H9 (cell line): ENCODE data around the gene TMCO4. TPM values are rescaled to one million over a fixed set of nuclear protein-coding genes. Genes with fewer than 3 reads are reported as not detected.

Experiments
- DNase-seq: peaks from one replicate; pipeline ENCODE4 v3.0.0-alpha.2; 2017
- H2AFZ ChIP-seq: one replicate; pipeline ENCODE4 v1.6.1; 2013; ENCODE audit warnings: mild to moderate bottlenecking, low read length, control low read depth, moderate library complexity
- H2AK5ac ChIP-seq: 2 replicates; pipeline ENCODE4 v1.6.1; 2013; ENCODE audit warnings: low read length, control low read depth, mixed read lengths; ENCODE audit not compliant: insufficient read length
- H2BK120ac ChIP-seq: one replicate; pipeline ENCODE4 v1.6.1; 2013; ENCODE audit warnings: low read depth, mild to moderate bottlenecking, low read length, control low read depth, inconsistent platforms; ENCODE audit not compliant: poor library complexity, severe bottlenecking
- H2BK12ac ChIP-seq: 2 replicates; pipeline ENCODE4 v1.6.1; 2013; ENCODE audit warnings: low read length, control low read depth, mixed read lengths, low read depth; ENCODE audit not compliant: insufficient read length
- H2BK15ac ChIP-seq: 2 replicates; pipeline ENCODE4 v1.6.1; 2013; ENCODE audit warnings: low read depth, low read length, control low read depth
- H2BK20ac ChIP-seq: one replicate; pipeline ENCODE4 v1.6.1; 2013; ENCODE audit warnings: low read depth, mild to moderate bottlenecking, low read length, control low read depth, inconsistent platforms; ENCODE audit not compliant: poor library complexity, severe bottlenecking
- H2BK5ac ChIP-seq: 2 replicates; pipeline ENCODE4 v1.6.1; 2013; ENCODE audit warnings: low read length, control low read depth, mixed read lengths; ENCODE audit not compliant: insufficient read length
- H3K14ac ChIP-seq: 2 replicates; pipeline ENCODE4 v1.6.1; 2013; ENCODE audit warnings: low read length, control low read depth; ENCODE audit not compliant: insufficient read depth
- H3K18ac ChIP-seq: 2 replicates; pipeline ENCODE4 v1.6.1; 2013; ENCODE audit warnings: low read depth, mild to moderate bottlenecking, mixed read lengths, low read length, control low read depth; ENCODE audit not compliant: insufficient read length
- H3K23ac ChIP-seq: 2 replicates; pipeline ENCODE4 v1.6.1; 2013; ENCODE audit warnings: low read length, control low read depth, mixed read lengths, low read depth; ENCODE audit not compliant: insufficient read length
- H3K23me2 ChIP-seq: 2 replicates; pipeline ENCODE4 v1.6.1; 2013; ENCODE audit warnings: low read depth, mild to moderate bottlenecking, mixed read lengths, low read length, control low read depth; ENCODE audit not compliant: insufficient read length, poor library complexity, severe bottlenecking
- H3K27ac ChIP-seq: 2 replicates; pipeline ENCODE4 v1.5.1; 2013; ENCODE audit warnings: low read length, control low read depth, mixed read lengths, low read depth; ENCODE audit not compliant: insufficient read length
- H3K27me3 ChIP-seq: 2 replicates; pipeline ENCODE4 v1.6.1; 2013; ENCODE audit warnings: low read length, control low read depth, inconsistent platforms; ENCODE audit not compliant: insufficient read depth
- H3K4ac ChIP-seq: 2 replicates; pipeline ENCODE4 v1.6.1; 2013; ENCODE audit warnings: low read depth, mild to moderate bottlenecking, control low read depth, inconsistent platforms, low read length, moderate library complexity
- H3K4me1 ChIP-seq: 2 replicates; pipeline ENCODE4 v1.6.1; 2013; ENCODE audit warnings: low read length, control low read depth, inconsistent platforms; ENCODE audit not compliant: insufficient read depth
- H3K4me2 ChIP-seq: 2 replicates; pipeline ENCODE4 v1.6.1; 2013; ENCODE audit warnings: low read length, control low read depth, mixed read lengths; ENCODE audit not compliant: insufficient read length, insufficient read depth
- H3K56ac ChIP-seq: 2 replicates; pipeline ENCODE4 v1.6.1; 2013; ENCODE audit warnings: low read depth, mild to moderate bottlenecking, mixed read lengths, low read length, control low read depth; ENCODE audit not compliant: insufficient read length
- H3K79me1 ChIP-seq: 2 replicates; pipeline ENCODE4 v1.6.1; 2013; ENCODE audit warnings: low read depth, mild to moderate bottlenecking, moderate library complexity, low read length, control low read depth, inconsistent platforms; ENCODE audit not compliant: insufficient read depth, poor library complexity, severe bottlenecking
- H3K79me2 ChIP-seq: 2 replicates; pipeline ENCODE4 v1.6.1; 2013; ENCODE audit warnings: low read length, control low read depth, inconsistent platforms; ENCODE audit not compliant: insufficient read depth
- H3K9ac ChIP-seq: 2 replicates; pipeline ENCODE4 v1.6.1; 2013; ENCODE audit warnings: low read length, control low read depth, mixed read lengths; ENCODE audit not compliant: insufficient read length; ENCODE audit errors: extremely low read depth
- H3K9me3 ChIP-seq: one replicate; pipeline ENCODE4 v1.6.1; 2013; ENCODE audit warnings: low read depth, low read length, inconsistent platforms; ENCODE audit not compliant: control insufficient read depth
- H3T11ph ChIP-seq: one replicate; pipeline ENCODE4 v1.6.1; 2013; ENCODE audit warnings: mild to moderate bottlenecking, low read length, control low read depth, inconsistent platforms
- H4K20me1 ChIP-seq: one replicate; pipeline ENCODE4 v1.6.1; 2013; ENCODE audit not compliant: control insufficient read depth, insufficient read length, insufficient read depth
- H4K5ac ChIP-seq: 2 replicates; pipeline ENCODE4 v1.6.1; 2013; ENCODE audit warnings: low read depth, mild to moderate bottlenecking, mixed read lengths, low read length, control low read depth; ENCODE audit not compliant: insufficient read length
- H4K8ac ChIP-seq: replicated peaks from 2 replicates; pipeline ENCODE4 v1.6.1; 2013; ENCODE audit warnings: low read length, control low read depth, mixed read lengths, low read depth; ENCODE audit not compliant: insufficient read length
- H4K91ac ChIP-seq: 2 replicates; pipeline ENCODE4 v1.6.1; 2013; ENCODE audit warnings: low read depth, mild to moderate bottlenecking, moderate library complexity, mixed read lengths, low read length, control low read depth; ENCODE audit not compliant: insufficient read length
- H3K27ac Mint-ChIP-seq, 3 experiments: 2 replicates in 2 of 3; 3 replicates in 1 of 3; pipeline ENCODE4 v1.8.0; 2020 to 2021; ENCODE audit warnings: mixed read lengths in 3 of 3, mild to moderate bottlenecking in 1 of 3, moderate library complexity in 1 of 3
- H3K27me3 Mint-ChIP-seq: 2 replicates; pipeline ENCODE4 v1.8.0; 2021; ENCODE audit warnings: low read depth, mild to moderate bottlenecking, moderate library complexity, mixed read lengths
- H3K36me3 Mint-ChIP-seq, 3 experiments: 2 replicates in 2 of 3; 3 replicates in 1 of 3; pipeline ENCODE4 v1.8.0; 2020 to 2021; ENCODE audit warnings: low read depth in 3 of 3, mixed read lengths in 3 of 3; ENCODE audit not compliant: insufficient read depth in 1 of 3
- H3K4me1 Mint-ChIP-seq, 2 experiments: 2 replicates each; pipeline ENCODE4 v1.8.0; 2020; ENCODE audit warnings: mixed read lengths in 2 of 2
- H3K4me3 Mint-ChIP-seq, 2 experiments: 2 replicates in 1 of 2; 3 replicates in 1 of 2; pipeline ENCODE4 v1.8.0; 2020 to 2021; ENCODE audit warnings: mild to moderate bottlenecking in 2 of 2, mixed read lengths in 2 of 2, moderate library complexity in 1 of 2
- H3K9me3 Mint-ChIP-seq, 2 experiments: 2 replicates in 1 of 2; 3 replicates in 1 of 2; pipeline ENCODE4 v1.8.0; 2020; ENCODE audit warnings: mild to moderate bottlenecking in 2 of 2, mixed read lengths in 2 of 2, moderate library complexity in 1 of 2
- CTCF ChIP-seq: fragments of 200-600 bp; sonication (generic); conservative IDR thresholded peaks from 3 replicates; pipeline ENCODE4 v1.8.0; 2021; ENCODE audit warnings: antibody characterized with exemption, mild to moderate bottlenecking
- WGBS: extraction: QIAGEN DNeasy Blood & Tissue Kit; methylation state at CpG from one replicate; pipeline ENCODE4 v1.1.7; 2013; ENCODE audit warnings: missing lambda C conversion rate, low lambda C conversion rate, mixed read lengths; ENCODE audit not compliant: insufficient read length; ENCODE audit errors: extremely low coverage; 5-methylcytosine and 5-hydroxymethylcytosine counted together
- total RNA-seq: library from RNA; stranded (reverse); gene quantifications from 2 replicates; pipeline ENCODE4 v1.2.1, GENCODE V29; 2021

TMCO4 gene
- total RNA-seq, 1 experiment from 2014 or later = 4.0 TPM

- Histone ChIP-seq H2BK5ac (no peak overlapping the region), H4K20me1 (no peaks in the 10 kb centered on the region), H3K23me2 (no peaks in the 10 kb centered on the region), H3K27ac (no peak overlapping the region), H3K9me3 (no peaks in the 10 kb centered on the region), H4K5ac (no peak overlapping the region), H2BK12ac (no peak overlapping the region), H4K8ac (no peak overlapping the region), H2AFZ (no peak overlapping the region), H3K79me2 (no peaks in the 10 kb centered on the region), H3K9ac (no peak overlapping the region), H3K79me1 (no peaks in the 10 kb centered on the region), H3K4me1 (no peaks in the 10 kb centered on the region), H2BK20ac (no peak overlapping the region), H3K14ac (no peak overlapping the region), H3K27me3 (no peaks in the 10 kb centered on the region), H3T11ph (no peak overlapping the region), H4K91ac (no peak overlapping the region), H3K18ac (no peak overlapping the region), H2AK5ac (no peak overlapping the region), H2BK120ac (no peak overlapping the region), H2BK15ac (no peak overlapping the region), H3K23ac (no peak overlapping the region), H3K4ac (no peak overlapping the region), H3K56ac (no peak overlapping the region), H3K4me2 (no peak overlapping the region)
- Mint-ChIP-seq H3K36me3 (no peaks in the 10 kb centered on the region), H3K27me3 (peaks cover 6% of the 10 kb centered on the region), H3K9me3 (no peaks in the 10 kb centered on the region), H3K4me3 (no peak overlapping the region), H3K27ac (no peak overlapping the region), H3K4me1 (no peaks in the 10 kb centered on the region)
- WGBS = no CpG with 5 or more reads among the region's 4 CpGs
- no peak for DNase-seq
- no peak for TF ChIP-seq CTCF
Measured at GRCh38 chr1:19744335-19744743, 55.4 kb downstream of the TMCO4 start.
